Fibroblast of mammary gland (primary cell): ENCODE measurements around the gene ITGBL1.
A peak's percentile ranks its signal among the peaks of the same experiment; 100 is the strongest.

Experiments
- DNase-seq: peaks from one replicate; pipeline ENCODE4 v3.0.0-alpha.2; 2010; ENCODE audit warnings: low read depth
- H3K4me3 ChIP-seq: 2 replicates; pipeline ENCODE4 v1.5.1; 2011; ENCODE audit warnings: low read depth, mild to moderate bottlenecking, low read length, moderate library complexity; ENCODE audit not compliant: control insufficient read depth
- TF ChIP-seq, protein P1 (sequence below): conservative IDR thresholded peaks from 2 replicates; pipeline ENCODE4 v1.5.1; 2011; ENCODE audit warnings: low read depth, low read length, inconsistent platforms; ENCODE audit not compliant: control insufficient read depth, insufficient read depth

ITGBL1 gene

GRCh38 chr13:101425623-101426022 lies 26.9 kb upstream of the ITGBL1 start:
- DNase-seq, result no peak
- no peak overlapping the region for H3K4me3 ChIP-seq
- TF ChIP-seq, protein P1, sequence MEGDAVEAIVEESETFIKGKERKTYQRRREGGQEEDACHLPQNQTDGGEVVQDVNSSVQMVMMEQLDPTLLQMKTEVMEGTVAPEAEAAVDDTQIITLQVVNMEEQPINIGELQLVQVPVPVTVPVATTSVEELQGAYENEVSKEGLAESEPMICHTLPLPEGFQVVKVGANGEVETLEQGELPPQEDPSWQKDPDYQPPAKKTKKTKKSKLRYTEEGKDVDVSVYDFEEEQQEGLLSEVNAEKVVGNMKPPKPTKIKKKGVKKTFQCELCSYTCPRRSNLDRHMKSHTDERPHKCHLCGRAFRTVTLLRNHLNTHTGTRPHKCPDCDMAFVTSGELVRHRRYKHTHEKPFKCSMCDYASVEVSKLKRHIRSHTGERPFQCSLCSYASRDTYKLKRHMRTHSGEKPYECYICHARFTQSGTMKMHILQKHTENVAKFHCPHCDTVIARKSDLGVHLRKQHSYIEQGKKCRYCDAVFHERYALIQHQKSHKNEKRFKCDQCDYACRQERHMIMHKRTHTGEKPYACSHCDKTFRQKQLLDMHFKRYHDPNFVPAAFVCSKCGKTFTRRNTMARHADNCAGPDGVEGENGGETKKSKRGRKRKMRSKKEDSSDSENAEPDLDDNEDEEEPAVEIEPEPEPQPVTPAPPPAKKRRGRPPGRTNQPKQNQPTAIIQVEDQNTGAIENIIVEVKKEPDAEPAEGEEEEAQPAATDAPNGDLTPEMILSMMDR, result no peak

DNA sequence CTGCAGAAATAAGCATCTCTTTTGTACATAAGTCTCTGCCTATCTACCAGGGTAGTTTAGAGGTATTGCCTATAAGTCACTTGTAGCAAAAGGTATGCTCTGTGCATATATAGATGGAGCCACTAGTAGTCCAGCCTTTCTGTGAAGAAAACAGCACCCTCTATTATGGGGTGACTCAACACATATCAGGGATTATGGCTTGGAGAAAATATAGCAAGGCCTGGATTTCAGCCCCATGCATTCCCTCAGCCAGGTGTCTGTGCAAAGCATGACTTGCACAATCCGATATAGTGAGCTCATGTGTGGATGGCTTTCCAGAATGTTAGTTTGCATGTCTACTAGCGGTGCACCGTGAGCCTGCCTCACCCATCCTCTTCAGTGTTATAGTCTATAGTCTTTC lies 22.7 kb upstream of the ITGBL1 start:
- no peak overlapping the region for H3K4me3 ChIP-seq
- TF ChIP-seq, protein P1, result no peak
- DNase-seq, result no peak

- DNase-seq, result peak; percentile 4
- TF ChIP-seq, protein P1, result no peak
- H3K4me3 ChIP-seq, result no peak overlapping the region
These were observed 18.6 kb upstream of the ITGBL1 start for GRCh38 chr13:101433895-101434294.

- TF ChIP-seq, protein P1, result no peak
- H3K4me3 ChIP-seq, result no peak overlapping the region
- no peak for DNase-seq
These were observed 18.0 kb upstream of the ITGBL1 start for GRCh38 chr13:101434486-101434885.

DNA sequence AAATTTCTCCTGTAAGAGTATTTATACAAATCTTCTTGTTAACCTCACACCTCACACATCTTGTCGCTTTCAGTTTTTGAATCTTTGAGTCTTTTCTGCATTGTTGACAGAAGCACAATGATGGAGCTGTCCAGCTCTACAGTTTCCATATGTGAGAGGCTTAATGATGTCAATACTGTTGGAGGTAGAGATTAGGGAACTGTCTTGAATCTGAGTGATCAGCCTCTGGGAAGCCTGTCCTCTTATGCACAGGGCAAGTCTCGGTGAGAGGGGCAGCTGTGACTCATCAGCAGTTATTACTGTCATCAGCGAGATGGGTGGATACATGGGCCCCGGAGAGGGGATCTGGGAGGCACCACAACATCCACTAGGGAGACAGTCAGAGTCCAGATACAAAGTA lies 4.6 kb upstream of the ITGBL1 start:
- TF ChIP-seq, protein P1, result no peak
- DNase-seq, result peak; percentile 28
- H3K4me3 ChIP-seq, result no peak overlapping the region

- TF ChIP-seq, protein P1, result no peak
- H3K4me3 ChIP-seq, result no peak overlapping the region
- DNase-seq, result peak; percentile 95
These were observed 2.4 kb upstream of the ITGBL1 start for GRCh38 chr13:101449790-101450748.
